PC-3 (cell line): ENCODE results near the gene AUTS2. TPM values are rescaled to one million over a fixed set of nuclear protein-coding genes. Genes with fewer than 3 reads are reported as not detected.

Experiments
- ATAC-seq: fragments of 200-7000 bp; cut with Tn5 transposase; 2 replicates; pipeline ENCODE4 v1.9.1; 2020; ENCODE audit warnings: mild to moderate bottlenecking, moderate library complexity
- BruUV-seq: library from RNA; stranded (reverse); fragments of 400-500 nt; replicated peaks from 2 replicates; lab custom pipeline; 2021; lab: Mats Ljungman, UMichigan
- CTCF ChIA-PET: fragments of 300-600 bp; sonication (Branson Sonifier 250); formaldehyde crosslinking; loops from one replicate; lab custom pipeline; 2022; ENCODE audit warnings: antibody characterized with exemption; lab: Charles Lee
- POLR2A ChIA-PET: fragments of 300-600 bp; sonication (Branson Sonifier 250); formaldehyde crosslinking; loops from one replicate; lab custom pipeline; 2022; ENCODE audit warnings: antibody characterized with exemption; ENCODE audit not compliant: unreplicated experiment; lab: Charles Lee
- DNase-seq: peaks from one replicate; pipeline ENCODE4 v3.0.0-alpha.2; 2015
- H2AFZ ChIP-seq: fragments of 300-600 bp; sonication (generic); 2 replicates; pipeline ENCODE4 v1.6.0; 2016; ENCODE audit warnings: antibody characterized with exemption, low read length
- H3F3A ChIP-seq: fragments of 300-600 bp; sonication (generic); one replicate; pipeline ENCODE4 v1.6.0; 2017; ENCODE audit warnings: antibody characterized with exemption, low read length, control low read depth, mild to moderate bottlenecking; ENCODE audit not compliant: unreplicated experiment
- H3K27ac ChIP-seq: fragments of 300-600 bp; sonication (generic); 2 replicates; pipeline ENCODE4 v1.5.1; 2016; ENCODE audit warnings: mild to moderate bottlenecking, low read length
- H3K27me3 ChIP-seq: fragments of 300-600 bp; sonication (generic); 2 replicates; pipeline ENCODE4 v1.6.1; 2016; ENCODE audit warnings: low read length, mixed read lengths
- H3K36me3 ChIP-seq: fragments of 300-600 bp; sonication (generic); 2 replicates; pipeline ENCODE4 v1.6.1; 2016; ENCODE audit warnings: low read depth, mixed run types, low read length, mixed read lengths
- H3K4me1 ChIP-seq: fragments of 300-600 bp; sonication (generic); 2 replicates; pipeline ENCODE4 v1.5.1; 2016; ENCODE audit warnings: low read length; ENCODE audit not compliant: insufficient read depth
- H3K4me2 ChIP-seq: fragments of 300-600 bp; sonication (generic); 2 replicates; pipeline ENCODE4 v1.6.0; 2016; ENCODE audit warnings: low read length
- H3K4me3 ChIP-seq: fragments of 300-600 bp; sonication (generic); 2 replicates; pipeline ENCODE4 v1.5.1; 2016; ENCODE audit warnings: mild to moderate bottlenecking, low read length, mixed read lengths
- H3K79me2 ChIP-seq: fragments of 300-600 bp; sonication (generic); 2 replicates; pipeline ENCODE4 v1.6.1; 2017; ENCODE audit warnings: low read length, mixed read lengths
- H3K9ac ChIP-seq: fragments of 300-600 bp; sonication (generic); 2 replicates; pipeline ENCODE4 v1.6.0; 2016; ENCODE audit warnings: mild to moderate bottlenecking, low read length
- H3K9me2 ChIP-seq: fragments of 300-600 bp; sonication (generic); replicated peaks from 2 replicates; pipeline ENCODE4 v1.6.1; 2016; ENCODE audit warnings: mixed run types, low read length, mixed read lengths
- H3K9me3 ChIP-seq: fragments of 300-600 bp; sonication (generic); 2 replicates; pipeline ENCODE4 v1.6.1; 2016; ENCODE audit warnings: low read length, mixed read lengths
- H4K20me1 ChIP-seq: fragments of 300-600 bp; sonication (generic); 2 replicates; pipeline ENCODE4 v1.6.1; 2016; ENCODE audit warnings: low read length, mixed read lengths
- EZH2 ChIP-seq: fragments of 300-600 bp; sonication (generic); IDR thresholded peaks from one replicate; pipeline ENCODE4 v1.6.1; 2017; ENCODE audit warnings: antibody characterized with exemption, mild to moderate bottlenecking, low read length; ENCODE audit not compliant: unreplicated experiment
- EZH2phosphoT487 ChIP-seq: fragments of 300-600 bp; sonication (generic); IDR thresholded peaks from 2 replicates; pipeline ENCODE4 v1.6.1; 2018; ENCODE audit warnings: mild to moderate bottlenecking, antibody characterized with exemption, low read length, borderline replicate concordance
- intact Hi-C: fragments of 100-400 bp; cut with micrococcal nuclease; formaldehyde crosslinking; loops from 2 replicates; pipeline ENCODE4 v1.9.0; 2023
- total RNA-seq: library from RNA; depleted of rRNA; stranded (reverse); fragments of >200 nt; gene quantifications from 2 replicates; pipeline ENCODE4 v1.2.3, GENCODE V29; 2014
- TF ChIP-seq, protein P1 (sequence below): fragments of 300-600 bp; sonication (generic); conservative IDR thresholded peaks from 2 replicates; pipeline ENCODE4 v1.5.1; 2017; ENCODE audit warnings: antibody characterized with exemption, low read depth, mild to moderate bottlenecking, low read length

Gene AUTS2
- total RNA-seq, 1 experiment from 2014 or later, result not detected

DNA sequence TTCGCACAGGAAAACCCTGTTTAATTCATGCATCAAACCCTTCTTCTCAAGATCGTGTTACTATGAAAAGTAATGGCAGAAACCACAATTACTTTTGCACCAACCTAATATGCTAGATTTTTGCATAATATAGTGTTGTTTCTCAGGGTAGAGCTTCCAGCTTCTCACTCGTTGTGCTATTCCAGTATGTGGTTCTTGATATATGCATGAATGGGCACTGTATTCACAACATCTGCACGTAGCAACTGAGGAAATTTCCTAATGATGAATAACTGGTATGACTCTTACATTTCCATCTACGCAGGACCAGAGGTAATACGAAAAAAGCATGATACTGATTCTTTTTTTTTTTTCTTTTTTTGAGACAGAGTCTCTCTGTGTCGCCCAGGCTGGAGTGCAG lies 1207.1 kb downstream of the AUTS2 start:
- H3K9me2 ChIP-seq, result no peaks in the 10 kb centered on the region
- intact Hi-C loops, result no loop called here
- ATAC-seq, result no peak

GRCh38 chr7:70807650-70808049 lies 1209.4 kb downstream of the AUTS2 start:
- Histone ChIP-seq H3K79me2 (no peaks in the 10 kb centered on the region), H3K4me2 (no peak overlapping the region), H3K27me3 (no peaks in the 10 kb centered on the region), H3K4me3 (no peak overlapping the region), H3F3A (no peaks in the 10 kb centered on the region), H2AFZ (no peak overlapping the region), H3K9ac (no peak overlapping the region), H3K36me3 (no peaks in the 10 kb centered on the region), H3K27ac (no peak overlapping the region), H4K20me1 (no peaks in the 10 kb centered on the region), H3K9me2 (no peaks in the 10 kb centered on the region), H3K4me1 (no peaks in the 10 kb centered on the region), H3K9me3 (no peaks in the 10 kb centered on the region)
- TF ChIP-seq, protein P1, sequence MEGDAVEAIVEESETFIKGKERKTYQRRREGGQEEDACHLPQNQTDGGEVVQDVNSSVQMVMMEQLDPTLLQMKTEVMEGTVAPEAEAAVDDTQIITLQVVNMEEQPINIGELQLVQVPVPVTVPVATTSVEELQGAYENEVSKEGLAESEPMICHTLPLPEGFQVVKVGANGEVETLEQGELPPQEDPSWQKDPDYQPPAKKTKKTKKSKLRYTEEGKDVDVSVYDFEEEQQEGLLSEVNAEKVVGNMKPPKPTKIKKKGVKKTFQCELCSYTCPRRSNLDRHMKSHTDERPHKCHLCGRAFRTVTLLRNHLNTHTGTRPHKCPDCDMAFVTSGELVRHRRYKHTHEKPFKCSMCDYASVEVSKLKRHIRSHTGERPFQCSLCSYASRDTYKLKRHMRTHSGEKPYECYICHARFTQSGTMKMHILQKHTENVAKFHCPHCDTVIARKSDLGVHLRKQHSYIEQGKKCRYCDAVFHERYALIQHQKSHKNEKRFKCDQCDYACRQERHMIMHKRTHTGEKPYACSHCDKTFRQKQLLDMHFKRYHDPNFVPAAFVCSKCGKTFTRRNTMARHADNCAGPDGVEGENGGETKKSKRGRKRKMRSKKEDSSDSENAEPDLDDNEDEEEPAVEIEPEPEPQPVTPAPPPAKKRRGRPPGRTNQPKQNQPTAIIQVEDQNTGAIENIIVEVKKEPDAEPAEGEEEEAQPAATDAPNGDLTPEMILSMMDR, result no peak
- TF ChIP-seq EZH2 (no peak), EZH2phosphoT487 (no peak)
- no TSS peak for BruUV-seq
- ATAC-seq (no peak), DNase-seq (no peak)
- ChIA-PET POLR2A (no interaction called here), CTCF (no interaction called here)
- intact Hi-C loops, result no loop called here

More for the DNA sequence above, 1207.1 kb downstream of the AUTS2 start:
- Histone ChIP-seq H3K79me2 (no peaks in the 10 kb centered on the region), H2AFZ (no peak overlapping the region), H3K36me3 (no peaks in the 10 kb centered on the region), H3K4me1 (no peaks in the 10 kb centered on the region), H3F3A (no peaks in the 10 kb centered on the region), H3K9me3 (no peaks in the 10 kb centered on the region), H3K9ac (no peak overlapping the region), H4K20me1 (no peaks in the 10 kb centered on the region), H3K27me3 (no peaks in the 10 kb centered on the region), H3K4me3 (no peak overlapping the region), H3K4me2 (no peak overlapping the region), H3K27ac (no peak overlapping the region)
- no TSS peak for BruUV-seq
- DNase-seq, result no peak
- TF ChIP-seq, protein P1, result no peak
- no peak for TF ChIP-seq EZH2
- no peak for TF ChIP-seq EZH2phosphoT487
- CTCF ChIA-PET, result no interaction called here
- POLR2A ChIA-PET, result no interaction called here

DNA sequence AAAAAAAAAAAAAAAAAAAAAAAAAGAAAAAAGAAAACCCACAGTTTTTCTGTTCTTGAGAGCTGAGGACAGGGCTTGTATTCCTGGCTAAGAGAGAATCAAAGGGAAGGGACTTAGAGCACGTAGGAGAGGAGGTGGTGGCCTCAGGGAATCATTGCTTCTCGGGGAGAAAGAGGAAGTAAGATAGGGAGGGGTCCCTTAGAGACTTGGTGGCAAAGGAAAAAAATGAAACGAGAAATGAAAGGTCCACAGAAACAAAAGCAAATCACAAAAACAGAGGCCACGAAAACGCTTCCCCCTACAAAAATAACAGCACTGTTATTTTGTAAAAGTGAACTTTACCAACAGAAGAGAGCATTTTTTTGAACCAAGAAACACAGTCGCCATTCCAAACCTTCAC lies 1210.6 kb downstream of the AUTS2 start:
- Histone ChIP-seq H3K4me2 (no peak overlapping the region), H4K20me1 (no peaks in the 10 kb centered on the region), H3K79me2 (no peaks in the 10 kb centered on the region), H3K36me3 (no peaks in the 10 kb centered on the region), H3K27me3 (no peaks in the 10 kb centered on the region), H3K9me2 (no peaks in the 10 kb centered on the region), H3K9me3 (no peaks in the 10 kb centered on the region), H3K27ac (no peak overlapping the region), H3K9ac (no peak overlapping the region), H2AFZ (no peak overlapping the region), H3F3A (no peaks in the 10 kb centered on the region), H3K4me3 (no peak overlapping the region), H3K4me1 (no peaks in the 10 kb centered on the region)
- BruUV-seq, result no TSS peak
- CTCF ChIA-PET, result no interaction called here
- TF ChIP-seq, protein P1, result no peak
- TF ChIP-seq EZH2 (no peak), EZH2phosphoT487 (no peak)
- POLR2A ChIA-PET, result no interaction called here
- DNase-seq, result no peak
- intact Hi-C loops, result no loop called here
- ATAC-seq, result no peak
